GM12891 (cell line): ENCODE data around the gene OPCML.

Experiments used
- POLR2A ChIP-seq: IDR thresholded peaks from 2 replicates; pipeline ENCODE4 v1.6.1; 2011; ENCODE audit warnings: low read depth, low read length, control low read depth
- POLR2AphosphoS5 ChIP-seq: IDR thresholded peaks from 2 replicates; pipeline ENCODE4 v1.6.1; 2011; ENCODE audit warnings: low read depth, low read length, control low read depth
- POU2F2 ChIP-seq: IDR thresholded peaks from 2 replicates; pipeline ENCODE4 v1.6.1; 2011; ENCODE audit warnings: low read depth, mild to moderate bottlenecking, control low read depth, low read length, moderate library complexity
- TAF1 ChIP-seq: IDR thresholded peaks from 2 replicates; pipeline ENCODE4 v1.6.1; 2011; ENCODE audit warnings: low read depth, low read length, control low read depth

DNA sequence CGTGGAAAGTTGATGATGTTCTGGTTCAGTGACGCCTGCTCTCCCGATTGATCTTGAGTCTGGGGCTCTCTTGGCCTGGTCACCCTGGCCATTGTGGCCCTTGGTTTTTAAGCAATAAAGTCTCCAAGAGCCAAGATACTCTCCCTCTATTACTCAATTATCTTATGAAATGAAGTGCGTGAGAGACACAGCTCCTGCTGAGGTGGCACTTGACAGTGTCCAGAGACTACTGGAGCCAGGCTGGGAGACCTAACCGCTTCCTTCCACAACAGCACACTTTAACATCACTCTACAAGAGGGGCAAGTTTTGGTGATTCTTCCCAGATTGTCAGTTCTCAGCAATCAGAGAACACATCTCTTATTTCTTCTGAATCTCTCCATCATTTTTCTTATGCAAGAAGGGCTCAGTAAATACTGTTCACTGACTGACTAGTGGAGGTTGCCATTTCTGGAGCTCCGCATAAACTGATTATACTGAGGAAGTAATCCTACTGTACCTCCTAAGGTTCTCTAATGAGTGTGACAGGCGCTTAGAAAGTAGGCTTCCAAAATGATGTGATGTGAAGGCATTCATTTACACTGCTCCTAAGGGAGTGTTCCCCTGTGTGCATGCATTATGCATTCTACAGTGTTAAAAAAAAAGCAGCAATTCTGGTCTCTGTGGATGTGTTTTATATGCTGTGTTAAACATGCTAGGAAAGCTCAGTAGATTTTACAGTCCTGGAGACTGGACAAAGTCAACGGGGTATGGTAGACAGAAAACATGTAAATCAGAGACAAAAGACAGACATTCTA, 968.0 kb downstream of the OPCML start:
- no peak for TF ChIP-seq TAF1
- no peak for TF ChIP-seq POLR2A
- no peak for TF ChIP-seq POLR2AphosphoS5
- TF ChIP-seq POU2F2: no peak
